Activated naive CD4-positive, alpha-beta T cell treated with Interleukin-2 at 50 U/mL for 16 hours (primary cell): ENCODE results near the gene IQGAP3.

Source experiments
- DNase-seq: peaks from one replicate; pipeline ENCODE4 v3.0.0-alpha.2; 2020

The IQGAP3 gene

DNA sequence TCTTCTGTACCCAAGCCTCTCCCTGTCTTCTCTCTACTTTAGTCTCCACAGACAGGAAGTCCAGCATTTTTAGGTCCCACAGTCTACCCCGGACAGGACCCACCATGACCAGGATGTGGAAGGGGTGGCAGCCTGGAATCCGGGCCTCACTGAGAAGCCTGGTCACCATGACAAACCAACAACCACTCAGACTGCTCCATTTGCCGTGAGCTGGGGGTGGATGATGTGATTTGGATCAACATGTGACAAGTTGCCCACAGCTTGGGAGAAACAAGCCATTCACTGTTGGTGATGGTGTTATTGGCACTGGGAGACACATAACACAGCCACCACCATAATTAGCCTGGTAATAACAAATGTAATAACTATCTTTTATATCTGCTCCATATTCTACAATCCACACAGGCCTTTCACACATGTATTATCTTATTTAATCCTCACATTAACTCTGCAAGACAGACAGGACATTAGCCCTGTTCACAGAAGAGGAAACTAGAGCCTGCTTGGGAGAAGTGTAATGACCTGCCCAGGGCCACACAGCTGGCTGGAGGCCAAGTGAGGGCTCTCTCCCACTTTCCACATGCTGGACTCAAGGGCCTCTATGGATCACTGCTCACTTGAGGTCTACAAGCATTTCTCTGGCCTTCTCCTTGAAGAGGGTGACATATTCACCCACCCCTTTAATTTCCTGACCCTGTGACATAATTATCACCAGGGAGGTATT lies 94.7 kb downstream of the IQGAP3 start:
- DNase-seq = no peak

DNA sequence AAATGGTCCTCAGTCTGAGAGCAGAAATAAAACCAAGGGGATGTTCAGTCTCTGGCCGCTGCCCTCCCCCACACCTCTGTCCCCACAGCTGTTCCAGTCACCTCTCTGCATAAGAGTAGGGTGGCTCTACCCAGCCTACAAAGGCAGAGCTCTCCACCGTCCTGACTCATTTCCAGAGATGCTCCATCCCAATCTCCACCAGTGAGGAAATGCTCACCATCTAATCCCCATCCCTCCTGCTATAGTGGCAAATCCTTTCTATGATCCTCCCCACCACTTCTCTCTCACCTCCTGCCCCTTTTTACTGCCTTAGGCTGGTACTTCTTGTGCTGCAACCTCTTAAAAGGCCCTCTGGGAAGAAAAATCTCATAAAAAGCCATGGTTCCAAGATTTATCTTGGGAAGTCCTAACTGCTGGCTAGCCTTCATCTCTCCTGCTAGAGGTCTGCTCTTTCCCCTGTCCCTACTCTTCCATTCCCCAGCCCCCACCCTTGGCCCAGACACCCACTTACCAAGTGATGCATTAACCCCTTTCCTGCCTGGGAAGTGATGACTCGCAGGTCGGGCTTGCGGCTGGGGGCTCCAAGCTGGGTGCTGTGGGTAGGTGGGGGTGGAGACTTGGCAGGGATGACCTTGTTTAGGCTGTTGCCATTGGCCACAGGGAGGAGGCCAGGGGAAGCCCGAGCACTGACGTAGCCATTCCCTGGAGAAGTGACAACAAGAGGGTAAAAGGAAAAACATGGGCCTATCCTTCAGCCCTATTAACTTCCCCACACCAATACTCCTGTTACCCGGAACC lies 95.7 kb downstream of the IQGAP3 start:
- DNase-seq = no peak

DNA sequence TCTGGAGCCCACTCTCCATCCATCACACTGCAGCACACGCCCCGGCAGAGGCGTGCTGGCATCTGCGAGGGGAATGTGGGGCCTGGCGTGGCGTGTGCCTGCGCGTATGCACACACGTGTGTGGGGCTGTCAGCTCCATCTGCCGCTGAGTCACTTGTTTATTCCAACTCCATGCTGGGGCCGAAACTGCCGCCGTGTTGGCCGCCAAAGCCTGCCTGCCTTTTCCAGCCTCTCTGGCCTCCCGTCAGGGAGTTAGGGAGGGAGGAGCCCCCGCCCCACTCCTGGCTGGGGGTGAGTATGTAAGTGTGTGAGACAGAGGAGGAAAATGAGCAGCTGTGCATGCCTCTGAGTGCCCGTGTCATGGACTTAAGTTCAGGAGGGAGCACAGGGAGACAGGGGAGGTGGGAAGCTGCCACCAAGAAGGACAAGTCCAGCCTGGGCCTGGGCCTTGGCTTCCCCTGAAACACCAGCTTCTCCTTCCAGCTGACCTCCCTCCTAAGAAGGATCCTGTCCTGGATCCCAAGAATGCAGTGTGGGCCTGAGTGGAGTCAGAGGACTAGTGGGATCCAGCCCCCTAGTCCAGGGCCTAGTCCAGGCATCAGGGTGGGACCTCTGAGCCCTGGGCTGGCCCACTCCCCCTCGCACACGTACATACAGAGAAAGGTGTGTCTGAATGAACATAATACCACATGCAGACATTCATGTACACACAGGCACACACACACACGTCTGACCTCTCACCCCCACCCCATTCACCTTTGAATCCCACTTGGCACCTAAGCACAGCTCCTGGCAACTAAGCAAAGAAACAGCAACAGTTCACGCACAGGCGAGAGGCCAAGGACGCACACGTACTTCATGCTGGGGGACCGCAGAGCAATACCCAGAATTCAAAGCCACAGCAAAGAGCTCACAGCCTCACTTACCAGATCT lies 96.5 kb downstream of the IQGAP3 start:
- no peak for DNase-seq
